GM12891 (cell line): Measurements from ENCODE around the gene GRM7.

ENCODE experiments used
- POLR2A ChIP-seq: IDR thresholded peaks from 2 replicates; pipeline ENCODE4 v1.6.1; 2011; ENCODE audit warnings: low read depth, low read length, control low read depth
- POLR2AphosphoS5 ChIP-seq: IDR thresholded peaks from 2 replicates; pipeline ENCODE4 v1.6.1; 2011; ENCODE audit warnings: low read depth, low read length, control low read depth
- TAF1 ChIP-seq: IDR thresholded peaks from 2 replicates; pipeline ENCODE4 v1.6.1; 2011; ENCODE audit warnings: low read depth, low read length, control low read depth

DNA sequence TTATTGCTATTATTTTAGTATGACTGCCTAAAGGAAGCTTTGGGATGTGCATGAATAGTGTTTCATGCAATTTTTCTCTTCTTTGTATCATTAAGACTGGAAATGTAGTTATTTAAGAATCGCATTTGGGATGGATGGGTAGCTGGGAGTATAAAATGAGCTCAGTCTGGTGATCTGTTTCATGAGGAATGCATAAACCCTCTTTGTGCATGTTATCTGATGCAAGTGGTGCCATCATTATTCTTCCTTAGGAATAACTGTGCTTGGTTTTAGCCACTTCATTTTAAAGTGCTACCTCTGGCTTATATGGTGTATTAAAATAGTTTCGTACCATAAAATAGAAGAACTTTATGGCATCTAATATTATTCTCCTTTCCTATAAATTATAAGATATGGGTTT, 535.6 kb downstream of the GRM7 start:
- TF ChIP-seq TAF1 (no peak), POLR2AphosphoS5 (no peak), POLR2A (no peak)
